ENCODE results near the gene SPECC1.
"Not testable (repeated sequence)": the region's sequence is repeated elsewhere in the genome, so short reads cannot be mapped to it uniquely, and the experiment has no call there.

SPECC1 gene

GRCh38 chr17:20184977-20185619, 175.9 kb downstream of the SPECC1 start:
- H3K4me3 ChIP-seq (ENCODE audit: low read length) = no peak overlapping the region
- TF ChIP-seq CTCF (conservative IDR thresholded peaks at IDR 0.05; ENCODE audit: low read length) = no peak
- no peak for DNase-seq (ENCODE audit: low read depth)

GRCh38 chr17:20187049-20187448, 177.9 kb downstream of the SPECC1 start:
- DNase-seq (ENCODE audit: low read depth) = peak; percentile 52
- no peak for TF ChIP-seq CTCF (conservative IDR thresholded peaks at IDR 0.05; ENCODE audit: low read length)
- H3K4me3 ChIP-seq (ENCODE audit: low read length) = no peak overlapping the region

GRCh38 chr17:20189302-20189701, 180.1 kb downstream of the SPECC1 start:
- no peak for DNase-seq (ENCODE audit: low read depth)
- no peak overlapping the region for H3K4me3 ChIP-seq (ENCODE audit: low read length)
- TF ChIP-seq CTCF (conservative IDR thresholded peaks at IDR 0.05; ENCODE audit: low read length) = no peak

GRCh38 chr17:20189979-20190378, 180.8 kb downstream of the SPECC1 start:
- H3K4me3 ChIP-seq (ENCODE audit: low read length) = no peak overlapping the region
- DNase-seq (ENCODE audit: low read depth) = no peak
- TF ChIP-seq CTCF (conservative IDR thresholded peaks at IDR 0.05; ENCODE audit: low read length) = no peak

- TF ChIP-seq CTCF (conservative IDR thresholded peaks at IDR 0.05; ENCODE audit: low read length) = no peak
- no peak overlapping the region for H3K4me3 ChIP-seq (ENCODE audit: low read length)
- no peak for DNase-seq (ENCODE audit: low read depth)
These were observed 181.4 kb downstream of the SPECC1 start for GRCh38 chr17:20190605-20191004.

- H3K4me3 ChIP-seq (ENCODE audit: low read length) = no peak overlapping the region
- TF ChIP-seq CTCF (conservative IDR thresholded peaks at IDR 0.05; ENCODE audit: low read length) = no peak
- DNase-seq (ENCODE audit: low read depth) = peak; percentile 93
These were observed 181.9 kb downstream of the SPECC1 start for GRCh38 chr17:20191056-20191455.

- H3K4me3 ChIP-seq (ENCODE audit: low read length); DNase-seq (ENCODE audit: low read depth): not testable (repeated sequence)
These were observed 187.1 kb downstream of the SPECC1 start for GRCh38 chr17:20196286-20196685.

All from AG10803 (cell line).